HCT116 (cell line): ENCODE data around the gene KIAA0825. TPM values are rescaled to one million over a fixed set of nuclear protein-coding genes. Genes with fewer than 3 reads are reported as not detected.

ENCODE experiments used
- ATAC-seq: fragments of 200-7000 bp; cut with Tn5 transposase; 2 replicates; pipeline ENCODE4 v1.9.1; 2020; ENCODE audit warnings: mild to moderate bottlenecking, moderate library complexity
- BruUV-seq: library from RNA; stranded (reverse); fragments of 400-500 nt; replicated peaks from 2 replicates; lab custom pipeline; 2021; lab: Mats Ljungman, UMichigan
- CTCF ChIA-PET: fragments of 300-600 bp; sonication (Branson Sonifier 250); formaldehyde crosslinking; loops from one replicate; lab custom pipeline; 2021; ENCODE audit warnings: antibody characterized with exemption; lab: Charles Lee
- POLR2A ChIA-PET: fragments of 300-600, 350-600 bp; sonication (Branson Sonifier 250); formaldehyde crosslinking; loops from one replicate; lab custom pipeline; 2021; ENCODE audit warnings: antibody characterized with exemption; lab: Charles Lee
- RAD21 ChIA-PET, 2 experiments: fragments of 300-600 bp; sonication (Branson Sonifier 250); formaldehyde crosslinking; loops; one replicate each; lab custom pipeline; 2023; ENCODE audit warnings: low total read pairs in 2 of 2; ENCODE audit not compliant: uncharacterized antibody in 2 of 2, unreplicated experiment in 2 of 2, low non-redundant PET in 1 of 2; lab: Charles Lee
- DNase-seq: peaks from one replicate; pipeline ENCODE4 v3.0.0-alpha.2; 2010; ENCODE audit warnings: low read depth, low spot score
- H2AFZ ChIP-seq: fragments of 200-600 bp; shearing (Covaris generic), sonication (generic); 2 replicates; pipeline ENCODE4 v1.6.1; 2017; ENCODE audit warnings: low read depth, mixed run types, mixed read lengths, antibody characterized with exemption, low read length; ENCODE audit not compliant: poor library complexity, severe bottlenecking
- H3K27ac ChIP-seq: 2 replicates; pipeline ENCODE4 v1.5.1; 2012; ENCODE audit warnings: low read depth, low read length
- H3K27me3 ChIP-seq: fragments of 200-600 bp; sonication (generic); 2 replicates; pipeline ENCODE4 v1.6.1; 2016; ENCODE audit warnings: mixed run types, low read length, mixed read lengths; ENCODE audit not compliant: insufficient read depth
- H3K36me3 ChIP-seq, 2 experiments: fragments of 200-500 bp in 1 of 2; fragments of 200-600 bp in 1 of 2; sonication (Bioruptor generic) in 1 of 2; sonication (generic) in 1 of 2; 2 replicates each; pipeline versions ENCODE4 v1.5.1 to v1.6.1; 2014 to 2016; ENCODE audit warnings: low read length in 2 of 2, inconsistent platforms in 1 of 2, mixed read lengths in 1 of 2, mixed run types in 1 of 2; ENCODE audit not compliant: insufficient read depth in 2 of 2, control insufficient read depth in 1 of 2
- H3K4me1 ChIP-seq, 2 experiments: fragments of 200-600 bp in 1 of 2; sonication (generic) in 1 of 2; 2 replicates each; pipeline versions ENCODE4 v1.5.1 to v1.6.1; 2012 to 2017; ENCODE audit warnings: low read length in 2 of 2, inconsistent platforms in 1 of 2, mild to moderate bottlenecking in 1 of 2, mixed read lengths in 1 of 2, mixed run types in 1 of 2, moderate library complexity in 1 of 2; ENCODE audit not compliant: insufficient read depth in 2 of 2, control insufficient read depth in 1 of 2
- H3K4me2 ChIP-seq: fragments of 200-600 bp; sonication (generic); 2 replicates; pipeline ENCODE4 v1.6.1; 2017; ENCODE audit warnings: mixed run types, low read length, mixed read lengths
- H3K4me3 ChIP-seq, 2 experiments: fragments of 200-600 bp in 1 of 2; sonication (generic) in 1 of 2; replicated peaks in 1 of 2; 2 replicates each; pipeline ENCODE4 v1.5.1; 2011 to 2016; ENCODE audit warnings: low read length in 2 of 2, control low read depth in 1 of 2, low read depth in 1 of 2, mild to moderate bottlenecking in 1 of 2, mixed read lengths in 1 of 2, mixed run types in 1 of 2
- H3K79me2 ChIP-seq: fragments of 200-600 bp; sonication (generic); 2 replicates; pipeline ENCODE4 v1.6.1; 2017; ENCODE audit warnings: mild to moderate bottlenecking, mixed run types, low read length, moderate library complexity, mixed read lengths; ENCODE audit not compliant: insufficient read depth
- H3K9ac ChIP-seq: fragments of 200-600 bp; sonication (generic); 2 replicates; pipeline ENCODE4 v1.6.1; 2016; ENCODE audit warnings: low read length, mixed read lengths
- H3K9me2 ChIP-seq: fragments of 200-600 bp; sonication (generic), shearing (Covaris generic); 2 replicates; pipeline ENCODE4 v1.6.1; 2017; ENCODE audit warnings: mixed run types, mild to moderate bottlenecking, moderate library complexity; ENCODE audit not compliant: insufficient read depth
- H3K9me3 ChIP-seq, 2 experiments: fragments of 200-500 bp in 1 of 2; fragments of 200-600 bp in 1 of 2; sonication (Bioruptor generic) in 1 of 2; sonication (generic) in 1 of 2; 2 replicates each; pipeline ENCODE4 v1.6.1; 2014 to 2017; ENCODE audit warnings: low read length in 2 of 2, mixed read lengths in 2 of 2, inconsistent platforms in 1 of 2, low read depth in 1 of 2, mild to moderate bottlenecking in 1 of 2, mixed run types in 1 of 2, moderate library complexity in 1 of 2; ENCODE audit not compliant: control insufficient read depth in 1 of 2, insufficient read depth in 1 of 2
- H4K20me1 ChIP-seq: fragments of 200-600 bp; sonication (generic), shearing (Covaris generic); 2 replicates; pipeline ENCODE4 v1.6.1; 2017; ENCODE audit warnings: mixed run types, mild to moderate bottlenecking, moderate library complexity; ENCODE audit not compliant: insufficient read depth
- CBX3 ChIP-seq: IDR thresholded peaks from 2 replicates; pipeline ENCODE4 v1.6.1; 2012; ENCODE audit warnings: low read depth
- CEBPB ChIP-seq: IDR thresholded peaks from 2 replicates; pipeline ENCODE4 v1.6.1; 2012; ENCODE audit warnings: low read depth
- POLR2AphosphoS5 ChIP-seq: IDR thresholded peaks from 2 replicates; pipeline ENCODE4 v1.6.1; 2011; ENCODE audit warnings: mild to moderate bottlenecking, low read depth, low read length, moderate library complexity
- REST ChIP-seq: IDR thresholded peaks from 2 replicates; pipeline ENCODE4 v1.6.1; 2012; ENCODE audit warnings: low read depth
- SRF ChIP-seq: IDR thresholded peaks from 2 replicates; pipeline ENCODE4 v1.6.1; 2012; ENCODE audit warnings: low read depth
- intact Hi-C: fragments of 100-400 bp; cut with micrococcal nuclease; formaldehyde crosslinking; loops from 2 replicates; pipeline ENCODE4 v1.10.0; 2022
- total RNA-seq: library from RNA; stranded (reverse); gene quantifications from one replicate; pipeline ENCODE4 v1.2.1, GENCODE V29; 2021; ENCODE audit not compliant: unreplicated experiment

KIAA0825 gene
- total RNA-seq, 1 experiment from 2014 or later, result 1.4 TPM

- intact Hi-C loops, result no loop called here
- H3K9me3 ChIP-seq, result peaks cover 0 to 8% of the 10 kb centered on the region in 2 experiments; a peak in 2 of 4 replicates
- RAD21 ChIA-PET, result no interaction called here
- no peak for ATAC-seq
- H3K27ac ChIP-seq, result no peak overlapping the region
- no peak overlapping the region for H3K4me2 ChIP-seq
- no peak overlapping the region for H2AFZ ChIP-seq
- TF ChIP-seq REST (no peak), CEBPB (no peak), CBX3 (no peak), SRF (no peak), POLR2AphosphoS5 (no peak)
- H3K9me2 ChIP-seq, result no peaks in the 10 kb centered on the region
- H3K4me3 ChIP-seq, result no peak overlapping the region
- CTCF ChIA-PET, result no interaction called here
- no TSS peak for BruUV-seq
- no peak for DNase-seq
- H3K27me3 ChIP-seq, result no peaks in the 10 kb centered on the region
- no peaks in the 10 kb centered on the region for H4K20me1 ChIP-seq
- H3K4me1 ChIP-seq, result no peaks in the 10 kb centered on the region
- H3K36me3 ChIP-seq, result no peaks in the 10 kb centered on the region
- H3K79me2 ChIP-seq, result no peaks in the 10 kb centered on the region
- POLR2A ChIA-PET, result no interaction called here
- no peak overlapping the region for H3K9ac ChIP-seq
Observed at GRCh38 chr5:94544875-94545547, 73.4 kb downstream of the KIAA0825 start.
